HFF-Myc (cell line): Measurements from ENCODE around the gene ZFYVE28.

ENCODE experiments used
- DNase-seq: peaks from one replicate; pipeline ENCODE4 v3.0.0-alpha.2; 2011; ENCODE audit warnings: low read depth; ENCODE audit errors: extremely low read depth
- H3K4me3 ChIP-seq: replicated peaks from 2 replicates; pipeline ENCODE4 v1.5.1; 2011; ENCODE audit warnings: low read depth, mild to moderate bottlenecking, control low read depth, low read length
- CTCF ChIP-seq: IDR thresholded peaks from 2 replicates; pipeline ENCODE4 v1.5.1; 2012; ENCODE audit warnings: mild to moderate bottlenecking, low read depth, low read length, control low read depth; ENCODE audit errors: missing control alignments

ZFYVE28 gene

GRCh38 chr4:2371765-2372487, 46.5 kb downstream of the ZFYVE28 start:
- TF ChIP-seq CTCF = no peak
- DNase-seq = no peak
- no peak overlapping the region for H3K4me3 ChIP-seq

GRCh38 chr4:2370597-2371320, 47.7 kb downstream of the ZFYVE28 start:
- no peak overlapping the region for H3K4me3 ChIP-seq
- TF ChIP-seq CTCF = no peak
- no peak for DNase-seq

DNA sequence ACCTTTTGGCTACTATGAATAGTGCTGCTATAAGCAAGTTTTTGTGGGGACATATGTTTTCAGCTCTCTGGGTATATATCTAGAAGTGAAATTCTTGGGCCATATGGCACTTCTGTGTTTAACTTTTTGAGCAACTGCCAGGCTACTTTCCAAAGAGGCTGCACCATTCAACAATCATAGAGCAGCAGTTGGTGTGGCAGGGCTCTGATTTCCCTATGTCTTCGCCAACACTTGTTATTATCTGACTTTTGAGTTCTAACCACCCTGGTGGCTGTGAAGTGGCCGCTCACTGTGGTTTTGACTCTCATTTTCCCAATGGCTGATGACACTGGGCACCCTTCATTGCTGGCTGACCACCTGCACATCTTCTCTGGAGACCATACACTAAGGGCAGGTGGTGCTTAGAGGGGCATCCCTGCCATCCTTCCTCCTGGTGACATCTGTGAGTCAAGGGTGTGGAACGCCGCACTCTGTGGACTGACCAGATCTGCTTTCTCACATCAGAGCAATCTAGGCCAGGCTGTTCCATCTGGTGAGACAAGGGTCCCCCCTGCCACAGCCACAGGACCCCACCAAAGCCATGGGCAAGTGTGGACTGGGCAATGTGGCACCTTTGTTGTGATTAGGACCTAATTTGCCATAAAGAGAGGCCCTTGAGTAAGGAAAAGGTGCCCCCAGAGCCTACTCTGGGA, 49.6 kb downstream of the ZFYVE28 start:
- TF ChIP-seq CTCF = no peak
- no peak overlapping the region for H3K4me3 ChIP-seq
- DNase-seq = no peak

- no peak overlapping the region for H3K4me3 ChIP-seq
- no peak for DNase-seq
- TF ChIP-seq CTCF = no peak
Observed at GRCh38 chr4:2367626-2368025, 50.8 kb downstream of the ZFYVE28 start.

DNA sequence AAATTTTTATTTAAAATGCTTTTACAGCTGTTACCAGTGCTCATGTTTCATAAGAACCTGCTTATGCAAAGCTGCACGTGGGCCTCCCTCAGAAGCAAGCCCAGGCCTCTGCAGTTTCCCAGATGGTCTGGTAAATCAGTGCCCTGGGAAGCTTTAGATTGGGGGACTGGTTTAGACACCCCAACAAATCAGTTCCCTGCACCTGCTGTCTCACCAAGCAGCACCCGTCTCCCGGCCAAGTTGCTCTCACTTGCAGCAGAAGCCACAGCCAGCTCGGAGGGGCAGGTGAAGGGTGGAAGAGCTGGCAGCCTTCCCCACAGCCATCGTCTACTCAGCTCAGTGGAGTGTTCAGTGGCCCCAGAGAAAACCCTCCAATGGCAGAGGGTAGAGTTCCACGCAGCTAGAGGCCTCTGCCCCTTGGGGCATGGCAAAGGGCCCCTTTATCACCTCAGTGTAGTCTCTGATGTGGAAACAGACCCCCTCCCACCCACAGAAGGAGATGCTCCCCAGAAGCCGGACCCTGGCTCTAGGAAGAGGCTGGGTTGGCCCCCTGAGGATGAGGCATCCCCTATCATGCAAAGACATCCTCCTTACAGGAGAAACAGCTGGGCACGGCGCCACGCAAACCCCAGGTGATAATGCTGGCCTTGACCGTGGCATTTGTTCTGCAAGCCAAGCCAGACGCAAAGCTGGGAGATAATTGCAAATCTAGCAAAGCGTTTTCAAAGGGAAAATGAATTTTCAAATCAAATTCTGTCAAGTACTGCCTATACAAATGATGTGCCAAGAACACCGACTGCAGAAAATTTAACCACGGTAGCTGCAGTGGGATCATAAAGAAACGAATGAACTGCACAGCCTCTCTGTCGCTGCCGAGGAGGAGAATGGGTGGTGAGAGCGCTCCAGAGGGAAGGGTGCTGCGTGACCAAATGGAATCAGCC, 51.9 kb downstream of the ZFYVE28 start:
- no peak overlapping the region for H3K4me3 ChIP-seq
- no peak for TF ChIP-seq CTCF
- no peak for DNase-seq

DNA sequence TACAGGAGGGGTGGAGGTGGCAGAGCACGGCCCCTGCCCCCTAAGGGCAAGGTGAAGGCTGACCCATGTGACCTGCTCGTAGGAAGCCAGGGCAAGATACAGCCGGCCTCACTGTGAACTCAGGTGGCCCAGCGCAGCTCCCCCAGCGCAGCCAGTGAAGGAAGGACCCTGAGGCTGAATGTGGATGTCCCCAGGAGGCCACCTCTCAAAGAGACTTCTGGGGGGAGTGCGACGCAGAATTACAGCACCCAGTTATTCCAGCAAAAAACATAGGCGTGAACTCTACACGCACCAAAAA, 52.6 kb downstream of the ZFYVE28 start:
- TF ChIP-seq CTCF = no peak
- DNase-seq = no peak
- H3K4me3 ChIP-seq = no peak overlapping the region
